Skeletal muscle tissue (tissue), 4 donors: ENCODE results near the gene RPS27L. TPM values are rescaled to one million over a fixed set of nuclear protein-coding genes. Genes with fewer than 3 reads are reported as not detected.

Source experiments
- H3K27ac ChIP-seq: one replicate; pipeline ENCODE4 v1.7.0; 2013; ENCODE audit warnings: mild to moderate bottlenecking, low read depth, low read length, inconsistent platforms
- H3K27me3 ChIP-seq, 3 donors: one replicate each; pipeline ENCODE4 v1.7.0; 2013; ENCODE audit warnings: low read length in 3 of 3; ENCODE audit not compliant: control insufficient read depth in 3 of 3, insufficient read depth in 3 of 3
- H3K36me3 ChIP-seq, 3 donors: one replicate each; pipeline ENCODE4 v1.7.0; 2013; ENCODE audit warnings: low read length in 3 of 3; ENCODE audit not compliant: control insufficient read depth in 3 of 3, insufficient read depth in 3 of 3
- H3K4me1 ChIP-seq, 3 donors: one replicate each; pipeline ENCODE4 v1.7.0; 2013; ENCODE audit warnings: low read length in 3 of 3, mild to moderate bottlenecking in 3 of 3; ENCODE audit not compliant: control insufficient read depth in 3 of 3, insufficient read depth in 3 of 3
- H3K4me3 ChIP-seq, 3 donors: one replicate each; pipeline ENCODE4 v1.7.0; 2013; ENCODE audit warnings: low read length in 3 of 3
- H3K9ac ChIP-seq, 3 donors: one replicate each; pipeline ENCODE4 v1.7.0; 2013; ENCODE audit warnings: low read length in 3 of 3, mild to moderate bottlenecking in 3 of 3, moderate library complexity in 2 of 3, low read depth in 1 of 3
- H3K9me3 ChIP-seq, 3 donors: one replicate each; pipeline ENCODE4 v1.7.0; 2013; ENCODE audit warnings: low read length in 3 of 3; ENCODE audit not compliant: control insufficient read depth in 3 of 3
- total RNA-seq: library from RNA; depleted of rRNA; stranded (reverse); fragments of >200 nt; gene quantifications from one replicate; pipeline ENCODE4 v1.2.3, GENCODE V29; 2014
- donor health status: Osteomylitis.

Gene RPS27L
- total RNA-seq, 1 donor from 2014 or later, result 25.1 TPM

DNA sequence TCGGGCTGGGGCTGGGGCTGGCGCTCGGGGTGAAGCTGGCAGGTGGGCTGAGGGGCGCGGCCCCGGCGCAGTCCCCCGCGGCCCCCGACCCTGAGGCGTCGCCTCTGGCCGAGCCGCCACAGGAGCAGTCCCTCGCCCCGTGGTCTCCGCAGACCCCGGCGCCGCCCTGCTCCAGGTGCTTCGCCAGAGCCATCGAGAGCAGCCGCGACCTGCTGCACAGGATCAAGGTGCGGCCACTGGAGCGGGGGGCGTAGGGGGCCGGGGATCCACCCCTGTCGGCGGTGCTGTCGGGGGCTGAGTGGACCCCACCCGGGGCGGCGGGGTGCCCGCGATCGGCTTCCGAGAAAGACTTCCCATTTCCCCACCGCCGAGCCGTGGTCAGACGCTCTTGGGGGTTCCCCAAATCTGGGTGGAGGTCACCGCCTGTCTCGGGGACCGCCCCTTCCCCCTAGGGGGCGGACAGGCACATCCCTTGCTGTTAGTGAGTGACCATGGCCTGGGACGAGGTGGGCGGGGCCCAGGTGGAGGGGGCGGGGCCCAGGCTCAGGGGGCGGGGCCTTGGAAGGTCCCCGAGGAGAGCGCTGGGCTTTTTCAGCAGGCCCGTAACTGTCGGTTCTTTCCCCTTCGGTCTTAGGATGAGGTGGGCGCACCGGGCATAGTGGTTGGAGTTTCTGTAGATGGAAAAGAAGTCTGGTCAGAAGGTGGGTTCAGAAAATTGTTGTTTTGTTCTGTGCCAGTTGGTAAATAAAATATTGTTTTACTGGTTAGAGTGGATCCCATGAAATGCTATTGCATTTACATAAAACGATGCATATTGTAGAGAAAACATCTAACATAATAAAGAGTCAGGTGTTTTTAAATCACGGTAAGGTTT lies 35.0 kb downstream of the RPS27L start:
- H3K27me3 ChIP-seq, result no peaks in the 10 kb centered on the region

DNA sequence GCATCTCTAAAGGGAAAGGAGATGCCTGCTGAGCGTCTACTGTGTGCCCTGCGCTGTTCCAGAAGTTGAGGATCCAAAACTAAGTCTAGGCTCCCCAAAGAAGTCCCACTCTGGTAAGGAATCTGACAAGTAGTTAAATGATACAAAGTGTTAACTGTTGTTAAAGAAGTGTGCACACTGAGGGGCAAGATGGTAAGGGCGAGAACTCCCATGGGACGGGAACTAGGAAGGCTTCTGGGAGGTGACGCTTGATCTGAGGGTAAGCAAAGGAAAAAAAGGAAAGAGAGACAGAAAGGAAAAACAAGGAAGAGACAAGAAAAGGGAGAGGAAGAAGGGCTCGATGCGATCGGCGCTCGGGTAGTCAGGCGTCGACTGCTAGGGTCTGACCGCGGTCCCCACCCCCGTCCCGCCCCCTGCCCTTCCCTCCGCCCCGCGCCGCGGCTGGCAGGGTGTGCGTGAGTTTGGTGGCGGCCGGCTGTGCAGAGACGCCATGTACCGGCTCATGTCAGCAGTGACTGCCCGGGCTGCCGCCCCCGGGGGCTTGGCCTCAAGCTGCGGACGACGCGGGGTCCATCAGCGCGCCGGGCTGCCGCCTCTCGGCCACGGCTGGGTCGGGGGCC lies 35.8 kb downstream of the RPS27L start, which contains the start of gene LACTB:
Gene LACTB, plus strand, starts transcription at position 480 of the 620 bp plus-strand sequence. Its CDS starts 11 bp downstream, at position 491.
- Histone ChIP-seq H3K9me3 (no peaks in the 10 kb centered on the region), H3K4me1 (peaks cover 3 to 8% (median 3%) of the 10 kb centered on the region in 3 donors), H3K27ac (peak within 1 kb of the TSS; percentile 84), H3K4me3 (peak within 1 kb of the TSS; percentile 87 to 96 (median 91)), H3K36me3 (peaks cover 0 to 6% (median 0%) of the 10 kb centered on the region in 3 donors), H3K9ac (peak within 1 kb of the TSS; percentile 73 to 87 (median 86)), H3K27me3 (no peaks in the 10 kb centered on the region)

More for the DNA sequence above, 35.0 kb downstream of the RPS27L start:
- Histone ChIP-seq H3K4me1 (peaks cover 3 to 8% (median 3%) of the 10 kb centered on the region in 3 donors), H3K27ac (peak overlapping the region; percentile 84), H3K4me3 (peak overlapping the region; percentile 87 to 96 (median 91)), H3K36me3 (peaks cover 0 to 10% (median 6%) of the 10 kb centered on the region in 3 donors), H3K9me3 (no peaks in the 10 kb centered on the region), H3K9ac (peak overlapping the region; percentile 54 to 87 (median 86))

- no peaks in the 10 kb centered on the region for H3K36me3 ChIP-seq
- H3K9ac ChIP-seq, result no peak overlapping the region
- no peak overlapping the region for H3K27ac ChIP-seq
- peaks cover 3 to 8% (median 3%) of the 10 kb centered on the region in 3 donors for H3K4me1 ChIP-seq
- H3K9me3 ChIP-seq, result no peaks in the 10 kb centered on the region
- H3K27me3 ChIP-seq, result no peaks in the 10 kb centered on the region
- no peak overlapping the region for H3K4me3 ChIP-seq
Observed at GRCh38 chr15:63118854-63119253, 38.4 kb downstream of the RPS27L start.

DNA sequence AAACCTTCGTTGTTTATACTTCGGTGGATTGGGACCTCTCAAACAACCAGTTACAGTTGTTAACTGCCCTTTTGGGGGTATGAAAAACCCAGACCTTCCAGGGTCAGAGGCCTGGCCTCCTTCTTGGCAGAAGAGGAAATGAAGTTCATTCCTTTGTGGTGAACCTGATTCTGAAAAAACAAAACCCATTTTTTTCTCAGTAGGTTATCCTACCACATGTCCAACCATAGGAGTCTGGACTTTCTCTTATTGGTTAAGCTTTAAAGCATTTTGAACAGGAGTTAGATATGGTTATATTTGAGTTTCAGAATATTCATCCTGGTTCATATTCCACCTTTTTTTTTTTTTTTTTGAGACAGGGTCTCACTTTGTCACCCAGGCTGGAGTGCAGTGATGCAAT lies 42.8 kb downstream of the RPS27L start:
- Histone ChIP-seq H3K4me3 (no peak overlapping the region), H3K4me1 (no peaks in the 10 kb centered on the region), H3K27ac (no peak overlapping the region), H3K27me3 (no peaks in the 10 kb centered on the region), H3K9me3 (no peaks in the 10 kb centered on the region), H3K9ac (no peak overlapping the region), H3K36me3 (no peaks in the 10 kb centered on the region)

- Histone ChIP-seq H3K9ac (no peak overlapping the region), H3K36me3 (no peaks in the 10 kb centered on the region), H3K27me3 (peaks cover 0 to 3% (median 0%) of the 10 kb centered on the region in 3 donors), H3K4me3 (no peak overlapping the region), H3K27ac (no peak overlapping the region), H3K9me3 (no peaks in the 10 kb centered on the region), H3K4me1 (no peaks in the 10 kb centered on the region)
Observed at GRCh38 chr15:63112871-63113270, 44.4 kb downstream of the RPS27L start.

GRCh38 chr15:63111481-63111880 lies 45.8 kb downstream of the RPS27L start:
- H3K27me3 ChIP-seq, result peaks cover 0 to 3% (median 0%) of the 10 kb centered on the region in 3 donors
- H3K4me3 ChIP-seq, result no peak overlapping the region
- H3K27ac ChIP-seq, result no peak overlapping the region
- no peaks in the 10 kb centered on the region for H3K9me3 ChIP-seq
- H3K4me1 ChIP-seq, result no peaks in the 10 kb centered on the region
- H3K9ac ChIP-seq, result no peak overlapping the region
- H3K36me3 ChIP-seq, result no peaks in the 10 kb centered on the region

DNA sequence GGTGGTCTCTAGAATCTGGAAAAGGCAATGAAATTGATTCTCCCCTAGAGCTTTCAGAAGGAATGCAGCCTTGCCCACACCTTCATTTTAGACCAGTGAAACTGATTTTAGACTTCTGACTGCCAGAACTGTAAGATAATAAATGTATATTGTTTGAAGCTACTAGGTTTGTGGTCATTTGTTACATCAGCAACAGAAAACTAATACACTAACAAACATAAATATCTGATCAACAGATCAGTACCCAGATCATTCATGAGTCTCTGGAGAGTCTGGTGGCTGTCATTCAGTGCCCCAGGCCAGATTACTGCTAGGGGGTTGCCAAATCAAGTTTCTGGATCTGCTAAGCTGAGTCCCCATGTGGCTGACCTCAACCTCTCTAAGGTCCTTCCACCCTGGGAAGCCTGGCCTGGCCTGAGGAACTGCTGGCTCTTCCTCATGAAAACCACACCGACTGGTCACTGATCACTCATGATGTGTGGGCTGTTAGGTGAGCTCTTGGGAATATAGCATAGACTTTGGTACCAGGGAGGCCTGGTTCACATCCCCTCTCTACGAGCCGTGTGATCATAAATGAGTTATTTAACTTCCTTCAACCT lies 46.8 kb downstream of the RPS27L start:
- no peaks in the 10 kb centered on the region for H3K9me3 ChIP-seq
- H3K4me1 ChIP-seq, result no peaks in the 10 kb centered on the region
- no peak overlapping the region for H3K27ac ChIP-seq
- no peaks in the 10 kb centered on the region for H3K36me3 ChIP-seq
- no peak overlapping the region for H3K4me3 ChIP-seq
- H3K27me3 ChIP-seq, result peaks cover 0 to 3% (median 0%) of the 10 kb centered on the region in 3 donors
- H3K9ac ChIP-seq, result no peak overlapping the region

GRCh38 chr15:63109920-63110319 lies 47.4 kb downstream of the RPS27L start:
- Histone ChIP-seq H3K27me3 (peaks cover 0 to 3% (median 0%) of the 10 kb centered on the region in 3 donors), H3K36me3 (no peaks in the 10 kb centered on the region), H3K4me3 (no peak overlapping the region), H3K4me1 (no peaks in the 10 kb centered on the region), H3K27ac (no peak overlapping the region), H3K9me3 (no peaks in the 10 kb centered on the region), H3K9ac (no peak overlapping the region)

- H3K9me3 ChIP-seq, result no peaks in the 10 kb centered on the region
- H3K36me3 ChIP-seq, result no peaks in the 10 kb centered on the region
- H3K27me3 ChIP-seq, result peaks cover 0 to 3% (median 0%) of the 10 kb centered on the region in 3 donors
- H3K4me3 ChIP-seq, result no peak overlapping the region
- no peaks in the 10 kb centered on the region for H3K4me1 ChIP-seq
- H3K9ac ChIP-seq, result no peak overlapping the region
- no peak overlapping the region for H3K27ac ChIP-seq
Observed at GRCh38 chr15:63109498-63109897, 47.8 kb downstream of the RPS27L start.
